ENCODE results near the gene AIF1L.
"Not testable (repeated sequence)": the region's sequence is repeated elsewhere in the genome, so short reads cannot be mapped to it uniquely, and the experiment has no call there.

AIF1L gene

DNA sequence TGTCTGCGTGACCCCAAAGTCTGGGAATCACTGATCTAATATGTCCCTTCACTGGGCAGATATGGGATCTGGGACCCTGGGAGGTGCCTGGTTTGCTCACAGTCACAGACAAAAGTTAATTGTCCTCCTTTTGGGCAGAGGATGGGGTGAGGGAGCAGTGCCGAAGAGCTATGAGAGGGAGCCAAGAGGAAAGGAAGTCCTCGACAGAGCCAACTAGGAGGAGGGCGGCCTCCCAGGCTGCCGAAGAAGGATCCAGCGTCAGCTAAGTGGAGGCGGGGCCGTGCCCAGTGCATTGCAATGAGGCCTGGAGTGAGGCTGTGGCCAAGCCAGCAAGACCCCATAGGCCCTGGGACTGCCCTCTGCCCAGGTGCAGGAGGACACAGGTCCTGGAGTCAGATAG, 11.4 kb downstream of the AIF1L start:
- Histone ChIP-seq H3K36me3 (no peaks in the 10 kb centered on the region), H3K27me3 (no peaks in the 10 kb centered on the region), H3K4me3 (ENCODE audit: low read depth, low read length) (no peak overlapping the region), H3K9me3 (no peaks in the 10 kb centered on the region), H3K4me1 (no peaks in the 10 kb centered on the region)
- TF ChIP-seq, protein P1, sequence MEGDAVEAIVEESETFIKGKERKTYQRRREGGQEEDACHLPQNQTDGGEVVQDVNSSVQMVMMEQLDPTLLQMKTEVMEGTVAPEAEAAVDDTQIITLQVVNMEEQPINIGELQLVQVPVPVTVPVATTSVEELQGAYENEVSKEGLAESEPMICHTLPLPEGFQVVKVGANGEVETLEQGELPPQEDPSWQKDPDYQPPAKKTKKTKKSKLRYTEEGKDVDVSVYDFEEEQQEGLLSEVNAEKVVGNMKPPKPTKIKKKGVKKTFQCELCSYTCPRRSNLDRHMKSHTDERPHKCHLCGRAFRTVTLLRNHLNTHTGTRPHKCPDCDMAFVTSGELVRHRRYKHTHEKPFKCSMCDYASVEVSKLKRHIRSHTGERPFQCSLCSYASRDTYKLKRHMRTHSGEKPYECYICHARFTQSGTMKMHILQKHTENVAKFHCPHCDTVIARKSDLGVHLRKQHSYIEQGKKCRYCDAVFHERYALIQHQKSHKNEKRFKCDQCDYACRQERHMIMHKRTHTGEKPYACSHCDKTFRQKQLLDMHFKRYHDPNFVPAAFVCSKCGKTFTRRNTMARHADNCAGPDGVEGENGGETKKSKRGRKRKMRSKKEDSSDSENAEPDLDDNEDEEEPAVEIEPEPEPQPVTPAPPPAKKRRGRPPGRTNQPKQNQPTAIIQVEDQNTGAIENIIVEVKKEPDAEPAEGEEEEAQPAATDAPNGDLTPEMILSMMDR (IDR thresholded peaks at IDR 0.05; ENCODE audit: low read depth, low read length) = no peak
- DNase-seq = no peak

DNA sequence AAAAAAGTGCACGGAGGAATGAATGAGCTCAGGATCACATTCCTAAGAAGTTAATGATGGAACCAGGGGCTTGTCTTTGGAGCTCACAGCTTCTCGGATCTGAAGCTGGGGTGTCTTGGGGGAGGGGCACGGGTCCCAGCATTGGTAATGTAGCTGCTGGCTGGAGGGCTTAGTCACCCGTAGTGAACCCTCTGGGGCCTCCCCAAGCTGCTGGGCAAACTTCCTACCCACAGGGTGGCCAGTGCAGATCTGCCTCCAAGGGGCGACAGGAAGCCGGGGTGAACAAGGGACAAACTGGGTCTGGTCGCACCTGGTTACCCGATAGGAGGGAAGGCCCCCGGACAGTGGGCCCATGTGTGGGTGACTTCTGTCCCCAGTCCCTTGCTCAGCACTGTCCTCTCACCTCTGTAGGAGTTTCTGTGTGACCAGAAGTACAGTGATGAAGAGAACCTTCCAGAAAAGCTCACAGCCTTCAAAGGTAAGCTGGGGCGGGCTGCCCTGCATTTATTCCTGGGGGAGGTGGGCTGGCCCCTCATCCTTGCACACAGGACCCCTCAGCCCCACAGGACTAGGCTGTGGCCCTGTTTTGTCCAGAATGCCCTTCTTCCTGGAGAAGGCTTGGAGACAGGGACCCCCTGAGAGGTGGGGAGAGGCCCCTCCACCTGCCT, 15.0 kb downstream of the AIF1L start:
- TF ChIP-seq, protein P1 (IDR thresholded peaks at IDR 0.05; ENCODE audit: low read depth, low read length) = no peak
- Histone ChIP-seq H3K9me3 (no peaks in the 10 kb centered on the region), H3K27me3 (0 out of 2 replicates have a peak, but pooled peaks cover under 1% of the 10 kb centered on the region), H3K4me1 (no peaks in the 10 kb centered on the region), H3K4me3 (ENCODE audit: low read depth, low read length) (no peak overlapping the region), H3K36me3 (no peaks in the 10 kb centered on the region)
- DNase-seq = no peak

DNA sequence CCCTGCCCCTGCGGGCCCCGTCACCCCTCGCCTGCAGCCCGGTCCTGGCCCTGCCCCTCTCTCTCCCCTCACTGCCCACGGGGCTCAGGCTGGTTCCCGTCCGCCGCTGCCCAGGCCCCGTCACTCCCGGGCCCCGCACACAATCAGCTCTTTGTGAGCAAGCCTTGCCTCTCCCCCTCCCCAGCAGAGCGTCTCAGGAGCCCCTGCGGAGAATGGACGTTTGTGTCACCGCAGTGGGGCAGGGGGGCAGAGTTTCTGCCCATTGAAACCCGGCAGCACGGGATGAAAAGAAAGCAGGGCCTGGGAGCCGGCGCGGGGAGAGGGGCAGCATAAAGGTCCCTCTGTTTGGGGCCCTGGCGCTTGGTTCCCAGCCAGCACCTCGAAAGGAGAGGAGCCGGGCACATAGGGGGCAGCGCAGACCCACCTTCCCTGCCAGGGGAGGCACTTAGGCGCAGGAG, 15.6 kb downstream of the AIF1L start:
- 0 out of 2 replicates have a peak, but pooled peaks cover 3% of the 10 kb centered on the region for H3K27me3 ChIP-seq
- no peak for DNase-seq
- TF ChIP-seq, protein P1 (IDR thresholded peaks at IDR 0.05; ENCODE audit: low read depth, low read length) = no peak
- H3K4me1 ChIP-seq = no peaks in the 10 kb centered on the region
- no peaks in the 10 kb centered on the region for H3K36me3 ChIP-seq
- no peaks in the 10 kb centered on the region for H3K9me3 ChIP-seq
- no peak overlapping the region for H3K4me3 ChIP-seq (ENCODE audit: low read depth, low read length)

DNA sequence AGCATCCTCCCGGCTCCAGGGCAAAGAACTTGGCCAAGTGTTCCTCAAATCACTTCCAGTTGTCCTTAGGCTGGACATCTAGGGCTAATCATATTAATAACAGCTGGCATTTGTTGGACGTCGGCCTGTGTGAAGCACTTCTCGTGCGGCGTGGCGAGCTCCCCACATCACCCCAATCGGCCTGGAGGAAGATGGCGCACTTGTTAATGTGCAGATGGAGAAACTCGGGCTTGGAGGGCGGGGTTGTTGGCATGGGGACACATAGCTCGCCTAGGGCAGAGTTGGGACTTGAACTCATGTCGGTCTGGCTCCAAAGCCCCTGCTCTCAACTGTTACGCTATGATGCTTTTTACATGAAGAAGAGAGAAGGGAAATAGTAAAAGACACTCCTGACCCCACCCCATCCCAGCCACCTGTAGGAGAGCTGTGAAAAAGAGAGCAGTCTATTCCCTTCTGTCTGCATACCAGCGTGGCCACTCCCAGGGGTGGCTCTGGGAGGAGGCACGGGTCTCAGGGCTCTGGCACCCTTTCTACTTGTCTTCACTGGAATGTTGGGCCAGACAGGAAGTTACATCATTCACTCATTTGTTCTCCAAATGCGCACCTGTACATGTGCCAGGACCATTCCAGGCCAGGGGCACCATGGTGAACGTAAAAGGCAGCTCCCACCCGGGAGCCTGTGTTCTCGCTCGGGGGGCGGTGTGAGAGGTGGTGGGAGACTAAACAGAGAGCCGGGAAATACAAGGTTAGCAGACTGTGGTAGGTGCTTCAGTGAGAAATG, 16.2 kb downstream of the AIF1L start:
- Histone ChIP-seq H3K36me3 (no peaks in the 10 kb centered on the region), H3K9me3 (no peaks in the 10 kb centered on the region), H3K27me3 (peaks cover 5% of the 10 kb centered on the region; the same call in 1 of the 2 replicates), H3K4me1 (no peaks in the 10 kb centered on the region), H3K4me3 (ENCODE audit: low read depth, low read length) (no peak overlapping the region)
- TF ChIP-seq, protein P1 (IDR thresholded peaks at IDR 0.05; ENCODE audit: low read depth, low read length) = no peak
- no peak for DNase-seq

DNA sequence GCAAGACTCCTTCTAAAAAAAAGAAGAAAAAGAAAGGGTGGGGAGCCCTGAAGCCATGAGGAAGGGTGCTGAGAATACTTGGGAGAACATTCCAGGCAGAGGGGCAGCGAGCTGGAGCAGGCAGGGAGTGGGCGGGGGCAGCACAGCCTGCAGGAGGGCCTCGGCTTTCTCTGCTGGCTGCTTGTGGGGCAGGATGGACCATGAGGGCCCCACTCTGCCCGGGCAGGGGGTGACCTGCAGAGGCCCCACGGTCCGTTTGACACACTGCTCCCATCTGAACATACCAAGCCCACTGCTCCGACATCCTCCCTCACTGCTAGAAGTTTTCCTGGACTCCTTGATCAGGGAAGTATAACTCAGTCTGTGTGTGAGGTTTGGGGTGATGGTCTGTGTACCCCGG, 17.3 kb downstream of the AIF1L start:
- H3K4me3 ChIP-seq (ENCODE audit: low read depth, low read length) = no peak overlapping the region
- H3K27me3 ChIP-seq = peaks cover 7% of the 10 kb centered on the region; the same call in 1 of the 2 replicates
- DNase-seq = no peak
- TF ChIP-seq, protein P1 (IDR thresholded peaks at IDR 0.05; ENCODE audit: low read depth, low read length) = no peak
- no peaks in the 10 kb centered on the region for H3K9me3 ChIP-seq
- H3K36me3 ChIP-seq = no peaks in the 10 kb centered on the region
- no peaks in the 10 kb centered on the region for H3K4me1 ChIP-seq

DNA sequence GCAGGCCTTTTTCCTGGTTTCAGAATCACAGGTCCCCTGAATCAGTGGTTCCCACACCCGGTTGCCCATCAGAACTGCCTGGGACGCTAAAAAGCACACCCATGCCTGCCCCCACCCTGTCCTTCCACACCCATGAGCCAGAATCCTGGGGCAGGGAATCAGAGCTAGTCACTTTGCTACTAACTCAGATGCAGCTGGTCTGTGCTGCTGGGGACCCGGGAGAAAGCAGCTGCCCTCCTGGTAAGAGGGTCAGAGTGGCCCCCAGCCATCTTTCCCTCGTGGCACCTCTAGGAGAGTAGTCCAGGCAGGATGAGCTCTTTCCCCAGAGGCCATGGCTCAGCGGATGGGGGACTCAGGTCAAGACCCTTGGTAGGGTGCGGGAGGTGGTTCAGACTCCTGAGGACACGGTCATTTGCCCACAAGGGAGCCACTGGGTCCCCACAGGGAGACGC, 17.8 kb downstream of the AIF1L start:
- Histone ChIP-seq H3K4me3 (ENCODE audit: low read depth, low read length) (no peak overlapping the region), H3K9me3 (no peaks in the 10 kb centered on the region), H3K27me3 (peaks cover 7% of the 10 kb centered on the region; the same call in 1 of the 2 replicates), H3K36me3 (no peaks in the 10 kb centered on the region), H3K4me1 (no peaks in the 10 kb centered on the region)
- DNase-seq = no peak
- TF ChIP-seq, protein P1 (IDR thresholded peaks at IDR 0.05; ENCODE audit: low read depth, low read length) = no peak

DNA sequence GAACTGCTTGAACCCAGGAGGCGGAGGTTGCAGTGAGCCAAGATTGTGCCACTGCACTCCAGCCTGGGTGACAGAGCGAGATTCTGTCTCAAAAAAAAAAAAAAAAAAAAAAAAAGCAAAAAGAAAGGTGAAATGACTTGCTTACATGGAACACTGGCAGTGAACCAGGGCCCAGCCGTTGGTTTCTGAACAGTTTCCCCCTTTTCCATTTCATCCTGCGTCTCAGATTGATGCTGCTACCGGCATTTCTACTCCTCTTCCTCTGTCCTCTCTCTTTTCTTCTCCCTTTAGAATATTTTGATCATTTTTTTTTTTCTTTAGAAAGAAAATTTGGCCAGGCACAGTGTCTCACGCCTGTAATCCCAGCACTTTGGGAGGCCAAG, 19.0 kb downstream of the AIF1L start:
- DNase-seq; H3K27me3 ChIP-seq; H3K9me3 ChIP-seq; H3K4me1 ChIP-seq; H3K4me3 ChIP-seq (ENCODE audit: low read depth, low read length); H3K36me3 ChIP-seq: not testable (repeated sequence)

Measured in BE2C (cell line).